Karpas-422 (cell line): ENCODE measurements around the gene RAC3. TPM values are rescaled to one million over a fixed set of nuclear protein-coding genes. Genes with fewer than 3 reads are reported as not detected.

Source experiments
- DNase-seq: peaks from one replicate; pipeline ENCODE4 v3.0.0-alpha.2; 2015
- H2AFZ ChIP-seq: fragments of 200-600 bp; sonication (generic); 2 replicates; pipeline ENCODE4 v1.6.1; 2014; ENCODE audit warnings: antibody characterized with exemption, low read length, mixed read lengths
- H3K27ac ChIP-seq: fragments of 200-600 bp; sonication (generic); 2 replicates; pipeline ENCODE4 v1.5.1; 2014; ENCODE audit warnings: mild to moderate bottlenecking, low read length, moderate library complexity
- H3K27me3 ChIP-seq: fragments of 200-600 bp; sonication (generic); 2 replicates; pipeline ENCODE4 v1.6.1; 2014; ENCODE audit warnings: low read length, mixed read lengths
- H3K36me3 ChIP-seq: fragments of 200-600 bp; sonication (generic); 2 replicates; pipeline ENCODE4 v1.6.1; 2014; ENCODE audit warnings: low read length, mixed read lengths; ENCODE audit not compliant: insufficient read depth
- H3K4me1 ChIP-seq: fragments of 200-600 bp; sonication (generic); 2 replicates; pipeline ENCODE4 v1.6.1; 2014; ENCODE audit warnings: mild to moderate bottlenecking, low read length, mixed read lengths
- H3K4me2 ChIP-seq: fragments of 200-600 bp; sonication (generic); 2 replicates; pipeline ENCODE4 v1.6.1; 2014; ENCODE audit warnings: low read length, low read depth, mild to moderate bottlenecking; ENCODE audit not compliant: poor library complexity, severe bottlenecking
- H3K4me3 ChIP-seq: fragments of 200-600 bp; sonication (generic); 2 replicates; pipeline ENCODE4 v1.5.1; 2014; ENCODE audit warnings: mild to moderate bottlenecking, antibody characterized with exemption, low read length, mixed read lengths
- H3K79me2 ChIP-seq: fragments of 200-600 bp; sonication (generic); 2 replicates; pipeline ENCODE4 v1.6.1; 2014; ENCODE audit warnings: mild to moderate bottlenecking, low read length, mixed read lengths
- H3K9ac ChIP-seq: fragments of 200-600 bp; sonication (generic); 2 replicates; pipeline ENCODE4 v1.6.0; 2014; ENCODE audit warnings: low read length
- H3K9me2 ChIP-seq: fragments of 200-600 bp; sonication (generic), shearing (Covaris generic); replicated peaks from 2 replicates; pipeline ENCODE4 v1.6.0; 2014; ENCODE audit warnings: mild to moderate bottlenecking, low read length, moderate library complexity; ENCODE audit not compliant: insufficient read depth
- H3K9me3 ChIP-seq: fragments of 300-700, 200-600 bp; sonication (generic); 2 replicates; pipeline ENCODE4 v1.6.1; 2014; ENCODE audit warnings: low read length, mixed read lengths
- H4K20me1 ChIP-seq: fragments of 200-600 bp; sonication (generic); 2 replicates; pipeline ENCODE4 v1.6.1; 2014; ENCODE audit warnings: mild to moderate bottlenecking, antibody characterized with exemption, low read length, low read depth; ENCODE audit not compliant: insufficient read depth
- total RNA-seq: library from RNA; depleted of rRNA; stranded (reverse); fragments of >200 nt; shearing (Covaris generic); gene quantifications from 2 replicates; pipeline ENCODE4 v1.2.3, GENCODE V29; 2014; ENCODE audit warnings: low replicate concordance

RAC3 gene
- total RNA-seq, 1 experiment from 2014 or later: 9.7 TPM

DNA sequence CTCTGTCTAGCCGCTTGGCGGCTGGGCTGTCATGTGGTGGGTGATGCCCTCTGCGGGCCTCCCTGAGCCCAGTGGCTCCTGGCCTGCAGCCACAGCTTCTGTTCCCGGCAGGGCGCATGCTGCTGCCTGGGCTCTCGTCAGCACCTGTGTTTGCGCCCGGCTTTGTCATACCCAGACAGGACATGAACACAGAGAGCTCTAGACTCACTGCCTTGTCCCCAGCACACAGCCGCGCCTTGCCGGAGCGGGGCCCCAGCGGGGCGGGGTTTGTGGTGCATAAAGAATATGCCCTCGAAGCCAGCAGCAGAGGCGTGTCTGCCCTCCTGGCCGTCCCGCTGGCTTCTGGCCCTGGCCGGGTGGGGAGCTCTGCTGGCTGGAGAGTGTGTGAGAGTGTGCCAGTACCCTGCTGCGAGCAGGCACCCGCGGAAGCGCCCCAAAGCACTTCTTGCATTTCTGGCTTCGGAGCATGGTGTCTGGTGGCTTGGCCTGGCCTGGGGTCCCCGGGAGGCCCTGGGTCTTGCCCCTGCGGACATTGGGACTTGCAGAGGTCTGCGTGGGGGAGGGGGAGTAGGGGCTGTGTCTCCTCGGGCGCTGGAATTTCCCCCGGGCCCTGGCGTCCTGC is 39.7 kb upstream of the RAC3 start:
- no peak overlapping the region for H3K27ac ChIP-seq
- H3K9ac ChIP-seq: no peak overlapping the region
- no peak overlapping the region for H3K4me2 ChIP-seq
- no peaks in the 10 kb centered on the region for H3K27me3 ChIP-seq
- H3K4me1 ChIP-seq: no peaks in the 10 kb centered on the region
- H3K79me2 ChIP-seq: no peaks in the 10 kb centered on the region
- H3K9me3 ChIP-seq: no peaks in the 10 kb centered on the region
- no peak overlapping the region for H2AFZ ChIP-seq
- no peak for DNase-seq
- no peak overlapping the region for H3K4me3 ChIP-seq
- H4K20me1 ChIP-seq: no peaks in the 10 kb centered on the region
- no peaks in the 10 kb centered on the region for H3K9me2 ChIP-seq
- no peaks in the 10 kb centered on the region for H3K36me3 ChIP-seq

DNA sequence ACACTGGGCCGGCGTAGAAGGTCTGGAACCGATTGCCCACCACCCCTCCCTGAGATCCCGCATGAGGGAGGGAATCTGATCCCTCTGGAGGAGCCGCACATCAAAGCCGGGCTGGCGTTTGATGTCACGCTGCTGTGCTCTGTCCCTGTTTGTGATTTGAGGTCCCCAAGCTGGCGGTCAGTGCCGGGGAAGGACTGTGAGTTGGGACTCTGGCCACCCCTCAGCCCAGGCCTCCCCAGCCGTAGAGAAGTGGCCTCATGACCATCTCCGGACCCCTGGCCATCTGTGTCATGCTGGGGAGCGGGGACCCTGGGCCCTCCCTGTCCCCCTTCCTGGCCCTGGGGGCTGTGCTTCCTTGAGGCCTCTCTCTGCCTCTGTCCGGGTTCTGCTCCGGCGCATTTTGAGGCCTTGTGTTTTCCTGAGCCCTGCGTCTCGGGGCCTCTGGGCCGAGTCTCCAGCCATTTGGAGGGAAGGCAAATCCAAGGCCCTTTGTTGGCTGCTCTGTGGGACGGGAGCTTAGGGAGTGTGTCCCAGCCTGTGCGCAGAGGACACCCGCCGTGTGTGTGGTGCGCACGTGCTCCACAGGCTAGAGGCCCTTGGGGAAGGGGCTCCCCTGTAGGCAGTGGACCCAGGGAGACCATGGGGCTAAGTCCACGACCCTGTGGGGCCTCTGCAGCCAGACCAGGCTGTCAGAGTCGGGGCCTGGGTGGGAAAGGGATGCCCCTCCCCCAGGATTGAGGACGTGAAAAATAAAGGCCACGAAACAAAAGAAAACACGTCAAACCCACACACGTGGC is 39.0 kb upstream of the RAC3 start:
- DNase-seq: no peak
- H3K79me2 ChIP-seq: no peaks in the 10 kb centered on the region
- H3K4me3 ChIP-seq: no peak overlapping the region
- H3K27me3 ChIP-seq: no peaks in the 10 kb centered on the region
- no peak overlapping the region for H3K4me2 ChIP-seq
- no peaks in the 10 kb centered on the region for H4K20me1 ChIP-seq
- no peaks in the 10 kb centered on the region for H3K9me3 ChIP-seq
- no peak overlapping the region for H2AFZ ChIP-seq
- H3K36me3 ChIP-seq: no peaks in the 10 kb centered on the region
- H3K9ac ChIP-seq: no peak overlapping the region
- H3K27ac ChIP-seq: no peak overlapping the region
- H3K4me1 ChIP-seq: no peaks in the 10 kb centered on the region
- H3K9me2 ChIP-seq: no peaks in the 10 kb centered on the region

DNA sequence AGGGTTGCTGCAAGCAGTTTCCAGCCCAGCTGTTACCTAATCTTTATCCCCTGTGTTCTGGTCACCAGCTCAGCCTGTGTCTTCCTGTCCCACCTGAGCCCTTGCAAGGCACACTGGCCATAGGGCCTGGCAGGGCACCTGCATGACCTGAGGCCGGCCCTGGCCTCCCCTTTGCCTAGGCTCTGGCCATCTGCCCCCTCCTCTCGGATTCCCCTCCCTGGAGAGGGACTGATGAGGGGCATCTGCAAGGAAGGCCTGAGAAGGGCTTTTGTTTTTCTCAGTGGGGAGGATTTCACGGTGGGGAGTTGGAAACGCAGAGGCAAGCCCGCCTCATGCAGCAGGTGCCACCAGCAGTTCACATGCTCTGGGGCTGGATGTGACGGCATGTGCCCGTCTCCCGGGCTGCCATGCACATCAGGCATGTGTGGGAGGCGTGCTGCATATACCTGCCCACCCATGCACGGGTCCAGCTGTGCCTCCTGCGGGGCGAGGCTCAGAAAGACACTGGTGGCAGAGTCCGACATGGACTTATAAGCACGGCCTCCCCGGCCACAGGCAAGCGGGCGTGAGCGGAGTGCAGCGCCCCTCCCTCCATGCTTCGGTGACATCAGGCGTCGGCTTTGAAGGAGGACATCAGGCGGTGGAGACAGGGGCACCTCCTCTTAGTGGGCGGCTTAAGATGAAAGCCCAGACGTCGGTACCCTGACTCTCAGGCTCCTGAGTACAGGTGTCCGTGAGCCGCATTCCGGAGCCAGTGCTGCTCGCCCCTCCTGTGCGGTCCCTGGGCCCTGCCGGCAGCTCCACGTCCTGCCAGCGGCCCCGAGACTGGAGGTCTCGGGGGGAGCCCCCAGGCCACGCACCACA is 37.5 kb upstream of the RAC3 start:
- Histone ChIP-seq H3K9me3 (no peaks in the 10 kb centered on the region), H3K27ac (no peak overlapping the region), H3K27me3 (no peaks in the 10 kb centered on the region), H3K4me1 (no peaks in the 10 kb centered on the region), H3K9me2 (no peaks in the 10 kb centered on the region), H3K4me2 (no peak overlapping the region), H3K79me2 (no peaks in the 10 kb centered on the region), H2AFZ (no peak overlapping the region), H3K4me3 (no peak overlapping the region), H4K20me1 (no peaks in the 10 kb centered on the region), H3K36me3 (no peaks in the 10 kb centered on the region), H3K9ac (no peak overlapping the region)
- DNase-seq: no peak

DNA sequence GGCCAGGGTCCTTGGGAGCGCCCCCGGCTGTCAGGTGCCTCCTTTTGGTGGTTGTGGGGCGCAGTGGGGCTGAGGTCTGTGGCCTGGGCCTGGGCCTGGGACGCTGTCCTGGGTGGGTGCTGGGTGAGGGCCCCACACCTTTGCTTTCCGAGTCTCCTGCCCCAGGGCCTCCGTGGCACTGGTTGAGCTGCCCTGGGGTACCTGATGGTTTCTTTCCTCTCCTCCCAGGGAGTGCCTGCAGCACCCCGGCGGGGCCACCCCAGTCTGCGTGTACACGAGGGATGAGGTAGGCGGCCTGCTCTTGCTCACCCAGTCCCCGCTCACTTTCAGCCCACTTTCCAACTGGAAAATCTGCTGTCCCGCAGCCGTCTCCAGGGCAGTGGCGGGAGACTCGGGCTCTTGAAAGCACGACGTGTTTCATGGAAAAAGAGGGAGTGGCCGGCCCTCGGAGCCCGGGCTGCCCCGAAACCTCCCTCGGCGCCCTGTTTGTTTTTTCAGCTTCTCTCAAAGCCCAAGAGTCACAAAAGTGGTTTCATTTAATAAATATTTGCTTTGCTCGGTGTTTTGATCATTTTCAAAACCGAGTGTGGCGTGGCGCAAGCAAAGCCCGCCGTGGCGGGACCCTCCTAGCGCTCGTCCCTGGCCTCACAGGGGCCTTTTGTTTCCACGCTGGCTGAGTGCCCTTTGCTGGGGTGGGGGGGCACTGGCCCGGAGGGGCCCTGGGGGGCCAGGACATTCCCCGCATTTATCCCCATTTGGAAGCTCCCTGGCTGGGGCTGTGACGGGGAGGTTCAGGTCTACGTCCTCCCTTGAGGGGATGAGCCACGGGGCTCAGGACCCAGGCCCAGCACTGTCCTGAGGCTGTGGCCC is 36.6 kb upstream of the RAC3 start:
- no peaks in the 10 kb centered on the region for H3K79me2 ChIP-seq

DNA sequence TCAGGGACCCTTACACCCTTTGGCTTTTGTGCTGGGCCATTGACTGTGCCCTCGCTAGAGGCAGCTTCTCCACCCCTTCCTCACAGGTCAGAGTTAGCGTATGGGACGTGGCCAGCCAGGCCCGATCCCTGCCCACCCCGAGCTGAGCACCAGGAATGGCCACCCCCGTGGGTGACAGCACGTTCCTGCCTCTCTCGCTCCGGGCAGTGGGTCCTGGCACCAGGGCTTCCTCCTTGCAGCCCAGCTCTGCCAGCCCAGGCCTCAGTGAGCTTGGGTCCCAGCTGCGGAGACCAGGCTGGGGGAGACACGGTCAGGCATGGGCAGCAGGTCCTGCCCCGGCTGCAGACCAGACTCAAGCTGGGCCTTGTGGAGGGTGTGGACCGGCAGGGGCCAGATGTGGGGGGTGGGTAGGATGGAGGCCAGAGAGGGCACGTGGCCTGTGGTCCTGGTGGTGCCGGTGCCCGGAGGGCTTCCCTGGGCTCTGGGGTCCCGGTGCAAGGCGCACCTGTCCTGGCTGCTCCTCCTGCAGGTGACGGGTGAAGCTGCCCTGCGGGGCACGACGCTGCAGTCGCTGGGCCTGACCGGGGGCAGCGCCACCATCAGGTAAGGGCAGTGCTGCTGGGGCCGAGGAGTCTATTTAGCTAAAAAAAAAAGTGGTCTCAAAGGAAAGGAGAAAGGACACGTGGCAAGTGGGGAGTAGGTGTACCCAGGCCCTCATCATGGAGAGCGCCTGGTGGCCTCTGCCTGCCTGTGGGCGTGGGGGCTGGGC is 35.8 kb upstream of the RAC3 start:
- Histone ChIP-seq H3K9ac (no peak overlapping the region), H3K4me2 (no peak overlapping the region), H4K20me1 (no peaks in the 10 kb centered on the region), H3K79me2 (no peaks in the 10 kb centered on the region), H3K9me3 (no peaks in the 10 kb centered on the region), H3K4me1 (no peaks in the 10 kb centered on the region), H3K27me3 (no peaks in the 10 kb centered on the region), H3K9me2 (no peaks in the 10 kb centered on the region), H3K4me3 (no peak overlapping the region), H3K36me3 (no peaks in the 10 kb centered on the region), H2AFZ (no peak overlapping the region), H3K27ac (no peak overlapping the region)
- no peak for DNase-seq

More for the DNA sequence above, 36.6 kb upstream of the RAC3 start:
- H3K4me1 ChIP-seq: no peaks in the 10 kb centered on the region
- H3K27ac ChIP-seq: no peak overlapping the region
- no peaks in the 10 kb centered on the region for H3K27me3 ChIP-seq
- no peak overlapping the region for H3K9ac ChIP-seq
- no peak for DNase-seq
- H3K36me3 ChIP-seq: no peaks in the 10 kb centered on the region
- H3K4me2 ChIP-seq: no peak overlapping the region
- no peaks in the 10 kb centered on the region for H4K20me1 ChIP-seq
- H2AFZ ChIP-seq: no peak overlapping the region
- H3K9me3 ChIP-seq: no peaks in the 10 kb centered on the region
- H3K4me3 ChIP-seq: no peak overlapping the region
- H3K9me2 ChIP-seq: no peaks in the 10 kb centered on the region

DNA sequence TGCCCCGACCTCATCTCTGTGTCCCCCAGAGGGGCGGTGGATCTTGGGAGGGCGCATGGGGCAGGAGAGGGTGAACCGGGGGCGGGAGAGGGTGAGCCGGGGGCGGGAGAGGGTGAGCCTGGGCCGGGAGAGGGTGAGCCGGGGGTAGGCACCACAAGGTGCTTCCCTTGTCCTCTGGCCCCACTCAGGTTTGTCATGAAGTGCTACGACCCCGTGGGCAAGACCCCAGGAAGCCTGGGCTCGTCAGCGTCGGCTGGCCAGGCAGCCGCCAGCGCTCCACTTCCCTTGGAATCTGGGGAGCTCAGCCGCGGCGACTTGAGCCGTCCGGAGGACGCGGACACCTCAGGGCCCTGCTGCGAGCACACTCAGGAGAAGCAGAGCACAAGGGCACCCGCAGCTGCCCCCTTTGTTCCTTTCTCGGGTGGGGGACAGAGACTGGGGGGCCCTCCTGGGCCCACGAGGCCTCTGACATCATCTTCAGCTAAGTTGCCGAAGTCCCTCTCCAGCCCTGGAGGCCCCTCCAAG is 35.2 kb upstream of the RAC3 start:
- Histone ChIP-seq H3K27ac (no peak overlapping the region), H4K20me1 (no peaks in the 10 kb centered on the region), H3K4me3 (no peak overlapping the region), H3K79me2 (no peaks in the 10 kb centered on the region), H3K9me2 (no peaks in the 10 kb centered on the region), H2AFZ (no peak overlapping the region), H3K9ac (no peak overlapping the region), H3K4me1 (no peaks in the 10 kb centered on the region), H3K27me3 (no peaks in the 10 kb centered on the region), H3K4me2 (no peak overlapping the region), H3K9me3 (no peaks in the 10 kb centered on the region), H3K36me3 (no peaks in the 10 kb centered on the region)
- DNase-seq: no peak

DNA sequence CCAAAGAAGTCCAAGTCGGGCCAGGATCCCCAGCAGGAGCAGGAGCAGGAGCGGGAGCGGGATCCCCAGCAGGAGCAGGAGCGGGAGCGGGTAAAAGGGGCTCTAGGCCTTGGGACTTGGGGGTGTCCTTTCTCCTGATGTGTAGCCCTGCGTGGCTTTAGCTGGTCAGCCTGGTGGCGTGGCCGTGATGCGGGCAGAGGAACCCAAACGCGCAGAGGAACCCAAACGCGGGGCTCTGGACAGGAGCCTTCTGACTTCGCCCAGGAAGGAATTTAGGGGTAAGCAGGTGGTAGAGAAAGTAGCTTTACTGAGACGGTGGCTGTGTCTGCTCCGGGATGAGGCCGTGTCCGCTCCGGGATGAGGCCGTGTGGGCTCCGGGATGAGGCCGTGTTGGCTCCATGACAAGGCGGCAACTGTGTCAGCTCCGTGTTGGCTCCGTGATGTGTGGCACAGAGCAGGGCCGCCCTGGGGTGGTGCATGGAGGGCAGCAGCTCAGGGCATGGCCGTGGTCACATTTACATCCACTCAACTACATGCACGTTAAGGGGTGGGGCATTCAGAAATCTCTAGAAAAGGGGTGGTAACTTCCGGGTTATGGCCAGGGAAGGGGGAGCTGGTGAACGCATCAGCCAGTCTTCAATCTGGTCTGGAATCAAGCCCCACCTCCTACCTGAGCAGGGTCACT is 34.6 kb upstream of the RAC3 start:
- H3K79me2 ChIP-seq: no peaks in the 10 kb centered on the region
- H3K27ac ChIP-seq: no peak overlapping the region
- H3K4me3 ChIP-seq: no peak overlapping the region
- DNase-seq: no peak
- H3K4me2 ChIP-seq: no peak overlapping the region
- no peaks in the 10 kb centered on the region for H3K27me3 ChIP-seq
- H3K9me2 ChIP-seq: no peaks in the 10 kb centered on the region
- no peaks in the 10 kb centered on the region for H3K9me3 ChIP-seq
- H4K20me1 ChIP-seq: no peaks in the 10 kb centered on the region
- H3K4me1 ChIP-seq: no peaks in the 10 kb centered on the region
- no peak overlapping the region for H3K9ac ChIP-seq
- no peak overlapping the region for H2AFZ ChIP-seq
- H3K36me3 ChIP-seq: no peaks in the 10 kb centered on the region
